ENCODE measurements around the gene AVPI1.
"Not testable (repeated sequence)": the region's sequence is repeated elsewhere in the genome, so short reads cannot be mapped to it uniquely, and the experiment has no call there.

AVPI1 gene

DNA sequence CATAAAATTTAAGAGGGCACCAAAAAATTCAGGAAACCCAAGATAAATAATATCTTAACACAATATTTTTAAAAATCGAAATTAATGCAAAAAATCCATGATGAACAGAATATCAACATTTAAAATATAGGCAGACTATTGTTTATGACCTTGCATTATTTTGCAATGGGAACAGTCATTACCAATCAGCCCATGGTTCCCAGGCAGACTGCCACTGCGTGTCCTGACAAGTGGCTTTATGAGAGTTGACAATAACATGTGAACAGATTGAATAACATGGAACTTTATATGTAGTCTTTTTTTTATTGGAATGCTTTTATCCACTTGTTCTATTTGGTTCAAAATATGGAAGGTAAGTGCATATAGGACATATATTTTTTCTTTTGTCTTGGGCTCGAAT lies 3.1 kb upstream of the AVPI1 start:
- Histone ChIP-seq H3K4me1 (ENCODE audit: control insufficient read depth in 1 of 2, insufficient read depth in 2 of 2, low read length in 2 of 2) (peaks cover 14 to 28% of the 10 kb centered on the region in 2 donors), H3K36me3 (ENCODE audit: control insufficient read depth in 1 of 2, insufficient read depth in 2 of 2, low read length in 2 of 2) (peaks cover 0 to 11% of the 10 kb centered on the region in 2 donors), H3K9me3 (ENCODE audit: control insufficient read depth in 1 of 2, low read length in 2 of 2) (peaks cover 0 to 2% of the 10 kb centered on the region in 2 donors), H3K4me3 (ENCODE audit: low read depth in 1 of 2, low read length in 2 of 2) (no peak overlapping the region), H3K27ac (ENCODE audit: low read length) (no peak overlapping the region), H3K27me3 (ENCODE audit: low read depth, low read length) (no peaks in the 10 kb centered on the region)

DNA sequence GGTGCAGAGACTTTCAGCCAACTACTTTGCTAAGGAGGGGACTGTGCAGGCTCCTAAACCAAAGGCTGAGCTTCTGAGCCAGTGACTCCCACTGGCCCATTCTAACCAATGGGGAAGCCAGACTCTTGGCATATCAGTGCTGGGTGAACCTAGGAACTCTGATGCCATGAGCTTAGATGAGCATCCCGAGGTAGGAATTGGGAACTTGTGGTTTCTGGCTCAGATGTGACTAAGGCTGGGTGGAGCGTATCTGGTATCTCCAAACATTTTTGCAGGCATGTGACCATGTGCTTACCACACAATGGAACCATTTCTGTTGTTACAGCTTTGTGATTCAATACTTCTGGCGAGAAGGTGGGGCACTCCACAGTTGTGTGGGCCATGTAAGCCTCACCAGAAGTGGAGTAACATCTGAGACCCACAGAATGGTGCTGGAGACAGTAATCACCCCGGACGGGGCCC lies 2.5 kb upstream of the AVPI1 start:
- peaks cover 14 to 28% of the 10 kb centered on the region in 2 donors for H3K4me1 ChIP-seq (ENCODE audit: control insufficient read depth in 1 of 2, insufficient read depth in 2 of 2, low read length in 2 of 2)
- H3K27ac ChIP-seq (ENCODE audit: low read length), result no peak overlapping the region
- H3K4me3 ChIP-seq (ENCODE audit: low read depth in 1 of 2, low read length in 2 of 2), result no peak overlapping the region
- no peaks in the 10 kb centered on the region for H3K27me3 ChIP-seq (ENCODE audit: low read depth, low read length)
- peaks cover 0 to 2% of the 10 kb centered on the region in 2 donors for H3K9me3 ChIP-seq (ENCODE audit: control insufficient read depth in 1 of 2, low read length in 2 of 2)
- H3K36me3 ChIP-seq (ENCODE audit: control insufficient read depth in 1 of 2, insufficient read depth in 2 of 2, low read length in 2 of 2), result peaks cover 0 to 11% of the 10 kb centered on the region in 2 donors

DNA sequence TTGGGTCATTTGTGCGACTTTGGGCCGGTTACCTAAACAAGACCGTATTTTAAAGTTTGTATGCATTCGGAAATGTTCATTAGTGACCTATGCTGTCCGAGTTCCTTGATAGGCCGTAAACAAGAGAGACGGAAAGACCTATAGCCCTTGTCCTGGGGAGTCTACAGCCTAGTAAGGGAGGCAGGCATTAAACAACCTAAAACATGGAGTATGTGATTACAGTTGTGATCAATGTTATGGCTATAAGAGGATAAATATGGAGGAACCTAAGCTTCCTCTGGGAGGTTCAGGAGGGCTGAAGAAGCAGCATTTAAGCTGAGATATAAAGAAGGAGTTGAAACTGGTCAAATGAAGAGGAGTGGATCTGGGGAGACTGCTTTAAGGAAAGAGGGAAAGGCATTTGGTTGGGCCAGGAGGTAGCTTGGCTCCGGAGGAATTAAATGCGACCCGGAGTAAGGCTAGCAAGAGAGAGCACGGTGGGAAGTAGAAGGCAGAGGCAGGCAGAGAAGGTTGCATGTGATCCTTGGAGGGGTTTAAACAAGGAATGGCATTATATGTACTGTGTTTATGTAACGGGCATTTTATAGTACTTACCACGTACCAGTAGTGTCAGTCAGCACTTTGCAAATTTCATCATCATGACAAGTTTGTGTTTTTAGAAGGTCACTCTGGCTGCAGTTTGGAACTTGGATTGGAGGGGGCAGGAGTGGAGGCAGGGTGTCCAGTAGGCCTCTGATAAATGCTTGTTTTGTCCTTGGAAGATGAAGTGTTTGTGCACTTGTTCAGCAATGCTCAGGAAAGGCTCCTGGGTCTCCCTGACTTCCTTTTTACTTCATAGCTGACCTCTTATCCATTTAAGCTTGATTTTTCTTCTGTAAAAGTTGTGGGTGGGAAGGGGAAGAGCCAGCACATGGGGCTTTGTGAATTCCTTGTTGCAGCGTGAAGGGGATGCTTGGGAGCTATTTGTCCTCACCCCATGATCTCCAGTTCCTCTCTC lies 1.0 kb upstream of the AVPI1 start:
- Histone ChIP-seq H3K27me3 (ENCODE audit: low read depth, low read length) (no peaks in the 10 kb centered on the region), H3K27ac (ENCODE audit: low read length) (peak overlapping the region; percentile 89), H3K36me3 (ENCODE audit: control insufficient read depth in 1 of 2, insufficient read depth in 2 of 2, low read length in 2 of 2) (peaks cover 0 to 11% of the 10 kb centered on the region in 2 donors), H3K4me3 (ENCODE audit: low read depth in 1 of 2, low read length in 2 of 2) (peak overlapping the region; percentile 59 to 81), H3K4me1 (ENCODE audit: control insufficient read depth in 1 of 2, insufficient read depth in 2 of 2, low read length in 2 of 2) (peaks cover 14 to 34% of the 10 kb centered on the region in 2 donors), H3K9me3 (ENCODE audit: control insufficient read depth in 1 of 2, low read length in 2 of 2) (no peaks in the 10 kb centered on the region)

DNA sequence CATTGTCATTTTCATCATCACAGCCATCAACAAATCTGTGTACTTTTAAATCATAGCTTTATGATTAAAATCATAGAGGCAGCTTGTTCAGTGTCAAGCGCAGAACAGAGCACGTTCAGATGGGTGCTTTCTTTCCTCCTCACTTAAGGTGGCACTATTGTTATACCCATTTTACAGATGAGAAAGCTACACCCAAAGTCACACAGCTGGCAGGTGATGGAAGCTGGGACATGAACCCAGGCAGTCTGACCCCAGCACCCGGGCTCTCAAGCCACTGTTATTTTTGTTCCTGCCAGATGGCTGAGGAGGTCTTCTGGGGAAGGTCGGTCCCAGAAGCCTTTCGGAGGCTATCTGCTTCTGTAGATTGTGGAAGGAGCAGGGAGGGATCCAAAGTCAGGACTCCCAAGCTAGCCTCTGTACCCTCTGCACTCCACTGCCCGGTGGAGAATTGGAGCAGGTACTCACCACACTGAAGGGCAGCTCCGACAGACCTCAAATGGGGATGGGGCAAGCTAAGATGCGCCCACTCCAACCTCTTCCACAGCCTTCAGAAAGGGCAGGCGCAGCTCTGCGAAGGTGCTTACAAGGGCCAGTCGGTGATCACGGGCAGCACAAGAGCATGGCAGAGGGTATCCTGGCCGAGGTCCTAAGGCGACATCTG lies 610 bp downstream of the AVPI1 start:
- H3K36me3 ChIP-seq (ENCODE audit: control insufficient read depth in 1 of 2, insufficient read depth in 2 of 2, low read length in 2 of 2), result peaks cover 0 to 11% of the 10 kb centered on the region in 2 donors
- H3K9me3 ChIP-seq (ENCODE audit: control insufficient read depth in 1 of 2, low read length in 2 of 2), result no peaks in the 10 kb centered on the region
- H3K27ac ChIP-seq (ENCODE audit: low read length), result peak overlapping the region; percentile 90
- H3K27me3 ChIP-seq (ENCODE audit: low read depth, low read length), result no peaks in the 10 kb centered on the region
- peak overlapping the region; percentile 66 to 81 for H3K4me3 ChIP-seq (ENCODE audit: low read depth in 1 of 2, low read length in 2 of 2)
- peaks cover 14 to 34% of the 10 kb centered on the region in 2 donors for H3K4me1 ChIP-seq (ENCODE audit: control insufficient read depth in 1 of 2, insufficient read depth in 2 of 2, low read length in 2 of 2)

DNA sequence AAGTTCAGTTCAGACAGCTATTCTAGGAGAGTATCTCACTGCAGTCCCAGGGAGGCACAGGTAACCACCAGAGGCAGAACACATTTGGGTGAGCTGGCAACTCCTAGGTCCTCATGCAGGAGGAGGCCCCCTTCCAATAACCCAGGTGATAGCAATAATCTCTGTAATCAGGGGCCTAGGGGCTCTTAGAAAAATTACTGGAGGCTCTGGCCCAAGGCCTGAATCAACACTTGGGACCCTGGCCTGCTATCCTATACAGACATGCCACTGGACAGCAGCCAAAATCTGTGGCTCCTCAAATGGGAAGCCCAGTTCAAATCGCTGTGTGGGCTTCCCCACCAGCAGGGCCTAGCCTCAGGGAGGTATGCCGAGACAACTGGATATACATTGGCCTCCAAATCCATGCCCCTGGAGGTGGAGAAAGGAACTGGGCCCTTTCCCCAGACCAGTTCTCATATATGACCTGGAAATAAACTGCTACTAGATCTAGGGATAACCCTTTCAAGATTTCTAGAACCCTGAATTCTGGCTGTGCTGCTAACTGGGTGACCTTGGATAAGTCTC lies 1.6 kb downstream of the AVPI1 start:
- H3K9me3 ChIP-seq (ENCODE audit: control insufficient read depth in 1 of 2, low read length in 2 of 2), result no peaks in the 10 kb centered on the region
- peak overlapping the region; percentile 90 for H3K27ac ChIP-seq (ENCODE audit: low read length)
- peak overlapping the region; percentile 66 to 81 for H3K4me3 ChIP-seq (ENCODE audit: low read depth in 1 of 2, low read length in 2 of 2)
- H3K4me1 ChIP-seq (ENCODE audit: control insufficient read depth in 1 of 2, insufficient read depth in 2 of 2, low read length in 2 of 2), result peaks cover 14 to 34% of the 10 kb centered on the region in 2 donors
- peaks cover 0 to 11% of the 10 kb centered on the region in 2 donors for H3K36me3 ChIP-seq (ENCODE audit: control insufficient read depth in 1 of 2, insufficient read depth in 2 of 2, low read length in 2 of 2)
- no peaks in the 10 kb centered on the region for H3K27me3 ChIP-seq (ENCODE audit: low read depth, low read length)

DNA sequence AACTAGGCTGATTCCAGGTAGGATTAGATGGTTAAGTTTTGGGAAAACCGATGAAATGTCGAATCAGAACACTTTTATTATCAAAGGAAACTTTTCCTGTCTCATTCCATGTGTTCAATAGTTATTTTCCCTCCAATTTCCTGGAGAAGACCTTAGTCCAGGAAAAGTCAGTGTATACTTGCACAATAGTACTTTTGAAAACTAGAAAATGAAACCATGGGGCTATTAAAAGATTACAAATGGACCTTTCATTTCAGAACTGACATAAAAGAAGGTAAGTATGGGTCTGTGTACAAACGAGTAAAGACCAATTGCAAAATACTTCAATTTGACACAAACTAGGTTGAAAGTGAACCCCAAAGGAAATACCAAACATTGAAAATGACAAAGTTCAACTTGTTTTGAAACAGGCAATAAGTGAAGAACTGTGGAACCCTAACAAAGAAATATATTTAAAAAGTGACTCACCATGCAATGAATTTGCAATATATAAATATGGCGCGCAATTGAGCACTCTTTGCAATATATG lies 2.1 kb downstream of the AVPI1 start:
- Histone ChIP-seq H3K36me3 (ENCODE audit: control insufficient read depth in 1 of 2, insufficient read depth in 2 of 2, low read length in 2 of 2) (peaks cover 0 to 11% of the 10 kb centered on the region in 2 donors), H3K27ac (ENCODE audit: low read length) (peak overlapping the region; percentile 90), H3K4me3 (ENCODE audit: low read depth in 1 of 2, low read length in 2 of 2) (peak overlapping the region; percentile 66 to 81), H3K4me1 (ENCODE audit: control insufficient read depth in 1 of 2, insufficient read depth in 2 of 2, low read length in 2 of 2) (peaks cover 14 to 34% of the 10 kb centered on the region in 2 donors), H3K27me3 (ENCODE audit: low read depth, low read length) (no peaks in the 10 kb centered on the region), H3K9me3 (ENCODE audit: control insufficient read depth in 1 of 2, low read length in 2 of 2) (no peaks in the 10 kb centered on the region)

DNA sequence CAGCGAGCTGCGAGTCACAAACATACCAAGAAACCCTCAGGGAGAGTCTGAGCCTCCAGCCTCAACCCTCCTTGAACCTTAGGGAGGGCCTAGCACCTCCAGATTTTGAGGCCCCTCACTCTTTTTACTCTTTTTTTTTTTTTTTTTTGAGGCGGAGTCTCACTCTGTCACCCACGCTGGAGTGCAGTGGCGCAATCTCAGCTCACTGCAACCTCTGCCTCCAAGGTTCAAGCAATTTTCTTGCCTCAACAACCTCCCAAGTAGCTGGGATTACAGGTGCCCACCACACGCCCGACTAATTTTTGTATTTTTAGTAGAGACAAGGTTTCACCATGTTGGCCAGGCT lies 2.7 kb downstream of the AVPI1 start:
- Histone ChIP-seq H3K4me3 (ENCODE audit: low read depth in 1 of 2, low read length in 2 of 2) (peak overlapping the region in 1 of 2 donors; percentile 16), H3K4me1 (ENCODE audit: control insufficient read depth in 1 of 2, insufficient read depth in 2 of 2, low read length in 2 of 2) (peaks cover 14 to 34% of the 10 kb centered on the region in 2 donors)

DNA sequence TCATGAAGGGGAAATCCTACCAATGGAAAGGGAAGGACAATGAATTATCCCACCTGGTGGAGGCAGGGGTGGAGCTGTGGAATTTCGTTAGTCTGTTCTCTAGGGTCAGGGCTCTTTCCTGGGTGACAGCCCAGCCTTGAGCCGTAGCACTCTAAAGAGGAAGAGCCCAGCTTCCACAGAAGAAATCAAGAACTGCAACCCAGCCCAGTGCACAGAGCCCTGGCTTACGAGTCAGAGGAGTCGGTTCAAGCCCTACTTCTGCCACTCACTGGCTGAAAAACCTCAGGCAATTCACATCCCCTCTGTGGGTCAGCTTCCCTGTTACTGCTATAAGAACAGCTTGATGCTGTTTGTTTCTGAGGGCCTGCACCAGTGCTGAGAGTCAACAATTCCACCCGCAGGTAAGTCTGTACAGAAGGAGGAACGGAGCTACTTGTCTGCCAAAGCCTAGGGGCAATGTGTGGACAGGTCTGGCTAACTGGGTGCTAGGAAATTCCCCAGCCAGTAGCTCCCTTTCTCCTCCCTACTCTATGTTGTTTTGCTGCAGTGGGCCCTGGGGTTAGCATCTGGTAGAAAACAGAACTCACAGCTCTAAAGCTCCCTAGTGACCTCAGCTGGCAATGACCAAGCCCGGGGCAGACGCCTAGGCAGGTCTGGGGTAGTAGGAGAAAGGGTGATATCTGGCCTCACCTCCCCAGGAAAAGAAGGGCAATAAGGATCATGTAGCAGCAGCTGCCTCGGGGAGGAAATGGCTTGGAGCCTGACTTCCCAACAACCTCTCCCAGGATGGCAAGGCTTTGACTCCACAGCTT lies 3.3 kb downstream of the AVPI1 start:
- Histone ChIP-seq H3K27me3 (ENCODE audit: low read depth, low read length) (no peaks in the 10 kb centered on the region), H3K27ac (ENCODE audit: low read length) (peak overlapping the region; percentile 90), H3K36me3 (ENCODE audit: control insufficient read depth in 1 of 2, insufficient read depth in 2 of 2, low read length in 2 of 2) (peaks cover 0 to 17% of the 10 kb centered on the region in 2 donors), H3K4me1 (ENCODE audit: control insufficient read depth in 1 of 2, insufficient read depth in 2 of 2, low read length in 2 of 2) (peaks cover 14 to 33% of the 10 kb centered on the region in 2 donors), H3K4me3 (ENCODE audit: low read depth in 1 of 2, low read length in 2 of 2) (peak overlapping the region in 1 of 2 donors; percentile 45), H3K9me3 (ENCODE audit: control insufficient read depth in 1 of 2, low read length in 2 of 2) (no peaks in the 10 kb centered on the region)

More for the DNA sequence above, 2.7 kb downstream of the AVPI1 start:
- not testable (repeated sequence) for H3K27me3 ChIP-seq (ENCODE audit: low read depth, low read length); H3K9me3 ChIP-seq (ENCODE audit: control insufficient read depth in 1 of 2, low read length in 2 of 2)
- Histone ChIP-seq H3K36me3 (ENCODE audit: control insufficient read depth in 1 of 2, insufficient read depth in 2 of 2, low read length in 2 of 2) (peaks cover 0 to 15% of the 10 kb centered on the region in 2 donors), H3K27ac (ENCODE audit: low read length) (peak overlapping the region; percentile 90)

DNA sequence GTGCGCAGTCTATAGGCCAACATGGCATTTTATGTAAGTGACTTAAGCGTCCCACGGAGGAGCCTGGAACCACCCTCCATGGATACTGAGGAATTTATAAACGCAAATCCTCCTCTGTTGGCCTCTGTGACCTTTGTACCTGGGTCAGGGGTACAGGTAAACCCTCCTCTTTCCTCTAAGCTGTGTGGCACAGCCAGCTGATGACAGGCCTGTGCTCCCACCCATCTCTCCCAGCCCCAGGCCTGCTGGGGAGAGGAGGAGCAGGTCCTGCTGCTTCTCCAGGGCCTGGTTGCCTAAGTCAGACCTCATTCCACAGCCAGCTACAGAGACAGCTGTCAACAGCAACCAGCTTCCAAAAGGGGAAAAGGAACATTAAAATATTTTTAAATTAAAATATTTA lies 5.0 kb downstream of the AVPI1 start:
- Histone ChIP-seq H3K27me3 (ENCODE audit: low read depth, low read length) (no peaks in the 10 kb centered on the region), H3K36me3 (ENCODE audit: control insufficient read depth in 1 of 2, insufficient read depth in 2 of 2, low read length in 2 of 2) (peaks cover 12 to 25% of the 10 kb centered on the region in 2 donors), H3K4me3 (ENCODE audit: low read depth in 1 of 2, low read length in 2 of 2) (no peak overlapping the region), H3K4me1 (ENCODE audit: control insufficient read depth in 1 of 2, insufficient read depth in 2 of 2, low read length in 2 of 2) (peaks cover 6 to 21% of the 10 kb centered on the region in 2 donors), H3K27ac (ENCODE audit: low read length) (no peak overlapping the region), H3K9me3 (ENCODE audit: control insufficient read depth in 1 of 2, low read length in 2 of 2) (no peaks in the 10 kb centered on the region)

DNA sequence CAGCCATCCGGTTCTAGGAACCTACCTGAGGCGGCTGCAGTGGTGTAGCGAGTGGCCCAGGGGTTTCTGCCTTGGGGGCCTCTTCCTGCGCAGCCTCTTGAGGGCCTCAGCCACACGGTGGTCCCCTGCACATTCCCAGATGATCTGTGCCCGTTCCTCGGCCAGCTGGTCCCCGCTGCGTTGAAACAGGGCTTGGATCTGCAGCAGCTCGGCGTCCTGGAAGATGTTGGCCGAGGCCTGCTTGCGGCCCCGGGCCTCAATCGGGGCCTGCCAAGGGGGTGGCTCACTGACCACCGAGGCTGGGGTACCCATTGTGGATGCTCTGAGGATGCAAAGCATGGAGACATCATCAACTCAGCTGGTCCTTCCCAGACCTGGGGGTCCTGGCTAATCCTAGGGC lies 7.4 kb downstream of the AVPI1 start:
- Histone ChIP-seq H3K27ac (ENCODE audit: low read length) (no peak overlapping the region), H3K4me3 (ENCODE audit: low read depth in 1 of 2, low read length in 2 of 2) (no peak overlapping the region), H3K9me3 (ENCODE audit: control insufficient read depth in 1 of 2, low read length in 2 of 2) (no peaks in the 10 kb centered on the region), H3K27me3 (ENCODE audit: low read depth, low read length) (no peaks in the 10 kb centered on the region), H3K36me3 (ENCODE audit: control insufficient read depth in 1 of 2, insufficient read depth in 2 of 2, low read length in 2 of 2) (peaks cover 30 to 41% of the 10 kb centered on the region in 2 donors), H3K4me1 (ENCODE audit: control insufficient read depth in 1 of 2, insufficient read depth in 2 of 2, low read length in 2 of 2) (peaks cover 0 to 5% of the 10 kb centered on the region in 2 donors)
